ENCODE data around the gene ELP5.

The ELP5 gene

DNA sequence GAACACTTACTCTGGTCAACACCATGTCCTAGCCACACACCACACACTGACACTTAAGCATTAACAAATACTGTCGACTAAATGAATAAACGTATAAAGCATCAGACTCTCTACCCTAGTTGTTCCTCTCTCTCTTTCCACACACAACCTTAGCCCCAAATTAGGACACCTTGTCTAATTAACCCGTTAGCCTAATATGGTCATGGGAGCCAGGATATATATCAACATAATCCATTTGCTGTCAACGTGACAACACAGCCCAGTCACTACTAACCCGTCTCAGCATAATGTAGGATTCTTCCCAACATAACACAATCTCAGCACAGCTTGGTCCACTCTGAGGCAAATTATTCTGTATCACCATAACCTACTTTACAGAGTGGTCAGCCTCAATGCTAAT lies 19.9 kb upstream of the ELP5 start:
- TF ChIP-seq, protein P1, sequence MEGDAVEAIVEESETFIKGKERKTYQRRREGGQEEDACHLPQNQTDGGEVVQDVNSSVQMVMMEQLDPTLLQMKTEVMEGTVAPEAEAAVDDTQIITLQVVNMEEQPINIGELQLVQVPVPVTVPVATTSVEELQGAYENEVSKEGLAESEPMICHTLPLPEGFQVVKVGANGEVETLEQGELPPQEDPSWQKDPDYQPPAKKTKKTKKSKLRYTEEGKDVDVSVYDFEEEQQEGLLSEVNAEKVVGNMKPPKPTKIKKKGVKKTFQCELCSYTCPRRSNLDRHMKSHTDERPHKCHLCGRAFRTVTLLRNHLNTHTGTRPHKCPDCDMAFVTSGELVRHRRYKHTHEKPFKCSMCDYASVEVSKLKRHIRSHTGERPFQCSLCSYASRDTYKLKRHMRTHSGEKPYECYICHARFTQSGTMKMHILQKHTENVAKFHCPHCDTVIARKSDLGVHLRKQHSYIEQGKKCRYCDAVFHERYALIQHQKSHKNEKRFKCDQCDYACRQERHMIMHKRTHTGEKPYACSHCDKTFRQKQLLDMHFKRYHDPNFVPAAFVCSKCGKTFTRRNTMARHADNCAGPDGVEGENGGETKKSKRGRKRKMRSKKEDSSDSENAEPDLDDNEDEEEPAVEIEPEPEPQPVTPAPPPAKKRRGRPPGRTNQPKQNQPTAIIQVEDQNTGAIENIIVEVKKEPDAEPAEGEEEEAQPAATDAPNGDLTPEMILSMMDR (conservative IDR thresholded peaks at IDR 0.05; ENCODE audit: low read depth, low read length) = no peak
- no peak overlapping the region for H3K4me3 ChIP-seq (ENCODE audit: low read depth, low read length)
- DNase-seq (ENCODE audit: low read depth) = no peak

DNA sequence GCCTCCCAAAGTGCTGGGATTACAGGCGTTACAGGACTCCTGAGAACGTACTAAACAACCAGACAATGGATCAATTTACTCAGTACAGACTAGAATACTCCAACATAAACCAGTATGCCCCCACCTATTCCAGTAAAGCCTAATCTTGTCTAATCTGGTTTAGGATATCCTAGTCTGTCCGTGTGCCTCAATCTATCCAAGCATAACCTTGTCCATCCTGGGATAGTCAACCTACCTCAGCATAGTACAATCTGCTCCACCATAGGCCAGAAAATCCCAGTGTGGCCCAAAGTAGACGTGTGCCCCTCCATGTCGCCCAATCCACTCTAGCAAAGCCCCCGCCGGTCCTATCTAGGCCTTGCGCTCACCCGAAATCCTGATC lies 18.3 kb upstream of the ELP5 start:
- peak; percentile 40 for DNase-seq (ENCODE audit: low read depth)
- TF ChIP-seq, protein P1 (conservative IDR thresholded peaks at IDR 0.05; ENCODE audit: low read depth, low read length) = no peak
- H3K4me3 ChIP-seq (ENCODE audit: low read depth, low read length) = peak overlapping the region; percentile 78

DNA sequence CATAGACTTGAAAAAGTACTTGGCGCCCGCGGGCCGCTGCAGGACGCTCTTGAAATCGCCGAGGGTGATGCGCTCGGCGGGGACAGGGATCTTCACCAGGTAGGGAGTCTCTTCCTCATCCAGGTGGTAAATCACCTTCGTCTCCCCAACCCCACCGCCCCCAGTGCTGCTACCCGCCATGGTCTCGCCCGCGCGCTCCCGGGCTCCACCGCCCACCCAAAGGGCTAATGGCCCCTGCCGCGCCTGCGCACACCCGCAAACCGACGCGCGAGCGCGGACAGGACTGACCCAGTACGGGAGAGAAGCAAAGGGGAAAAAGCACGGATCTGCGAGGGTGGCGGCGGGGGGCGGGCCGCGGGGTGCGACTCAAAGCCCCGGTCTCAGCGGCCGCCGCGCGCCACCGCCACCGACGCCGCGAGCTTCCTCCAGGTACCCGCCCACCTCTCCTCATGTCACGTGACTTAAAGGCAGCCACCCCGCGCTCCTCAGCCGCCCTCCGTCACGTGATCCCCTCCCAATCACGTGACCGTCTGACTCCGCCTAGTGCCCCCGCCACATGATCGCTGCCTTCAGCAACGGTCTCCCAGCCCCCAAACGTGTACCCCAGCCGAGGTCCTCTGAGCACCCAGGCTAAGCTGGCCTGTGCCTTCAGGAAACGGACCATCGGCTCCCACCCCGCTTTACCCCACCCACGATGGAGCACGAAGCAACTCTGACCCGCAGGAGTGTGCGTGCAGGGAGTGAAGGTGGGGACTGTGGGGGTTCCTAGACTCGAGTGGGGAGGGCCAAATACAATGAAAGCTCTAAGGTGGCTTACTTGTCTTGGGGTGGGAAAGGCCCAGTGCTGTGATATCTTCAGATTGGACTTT lies 17.7 kb upstream of the ELP5 start, which contains the start of gene DVL2:
TSS of gene DVL2 (minus strand) at position 435 of the 869 bp plus-strand sequence. CDS start at position 180, 255 bp downstream.
- H3K4me3 ChIP-seq (ENCODE audit: low read depth, low read length) = peak within 1 kb of the TSS; percentile 78
- DNase-seq (ENCODE audit: low read depth) = peak; percentile 97
- TF ChIP-seq, protein P1 (conservative IDR thresholded peaks at IDR 0.05; ENCODE audit: low read depth, low read length) = no peak

DNA sequence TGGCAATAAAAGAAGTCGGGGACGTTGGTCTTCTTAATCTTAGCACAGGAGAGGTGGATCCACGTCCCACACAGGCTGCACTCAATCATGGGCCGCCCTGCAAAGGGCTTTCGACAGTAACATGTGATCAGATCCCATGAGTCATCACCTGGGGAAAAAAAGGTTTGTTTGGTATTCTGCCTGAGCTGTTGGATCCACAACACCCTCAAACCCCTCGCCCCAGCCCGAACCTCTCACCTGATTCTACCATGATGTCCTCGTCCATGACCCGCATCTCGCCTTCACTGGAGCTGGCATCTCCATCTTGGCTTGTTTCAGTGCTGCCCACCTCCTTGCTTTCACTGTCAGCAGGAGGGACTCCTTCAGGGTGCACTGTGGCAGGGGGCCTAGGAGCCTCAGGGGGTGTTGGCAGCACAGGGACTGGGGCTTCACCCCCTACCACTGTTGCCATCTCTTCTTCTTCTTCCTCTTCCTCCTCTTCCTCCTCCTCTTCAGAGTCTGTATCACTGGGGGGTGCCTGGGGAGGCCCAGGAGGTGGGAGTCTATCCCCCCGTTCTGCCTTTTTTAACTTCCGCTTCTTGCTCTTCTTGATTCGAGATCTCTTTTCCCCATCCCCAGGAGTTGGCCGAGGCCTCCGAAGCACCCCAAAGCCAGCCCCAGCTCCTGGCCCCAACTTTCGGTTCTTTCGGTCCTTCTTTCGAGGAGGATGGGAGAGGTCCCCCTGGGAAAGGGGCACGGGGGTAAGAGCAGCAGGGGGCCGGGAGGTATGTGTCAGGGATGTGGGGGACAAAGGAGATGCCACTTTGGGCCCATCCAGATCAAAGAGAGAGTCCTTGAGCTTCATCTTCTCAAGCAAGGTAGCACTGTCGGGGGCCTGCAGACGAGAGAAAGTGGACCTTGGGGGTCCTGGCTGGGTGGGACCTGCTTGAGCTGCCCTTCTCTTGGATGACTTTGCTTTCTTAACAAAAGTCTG lies 16.0 kb upstream of the ELP5 start:
- no peak overlapping the region for H3K4me3 ChIP-seq (ENCODE audit: low read depth, low read length)
- TF ChIP-seq, protein P1 (conservative IDR thresholded peaks at IDR 0.05; ENCODE audit: low read depth, low read length) = no peak
- DNase-seq (ENCODE audit: low read depth) = peak; percentile 62

DNA sequence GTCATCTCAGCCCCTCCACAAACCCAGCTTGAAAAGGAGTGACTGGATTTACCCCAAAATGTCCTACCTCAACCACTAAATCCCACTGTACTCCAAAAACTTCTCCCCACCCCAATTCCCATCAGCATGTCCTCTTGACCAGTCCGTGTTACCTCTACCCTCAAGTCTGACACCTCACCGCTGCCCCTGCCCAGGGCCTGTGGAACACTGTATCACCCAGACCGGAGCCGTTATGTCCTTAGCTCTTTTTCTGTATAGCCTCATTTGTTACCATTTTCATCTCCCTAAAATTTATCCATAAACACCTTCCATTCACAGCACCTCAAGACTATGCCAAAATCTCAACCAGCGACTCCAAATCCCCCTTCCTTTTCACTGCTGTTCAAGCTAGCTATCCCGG lies 15.2 kb upstream of the ELP5 start:
- peak overlapping the region; percentile 89 for H3K4me3 ChIP-seq (ENCODE audit: low read depth, low read length)

DNA sequence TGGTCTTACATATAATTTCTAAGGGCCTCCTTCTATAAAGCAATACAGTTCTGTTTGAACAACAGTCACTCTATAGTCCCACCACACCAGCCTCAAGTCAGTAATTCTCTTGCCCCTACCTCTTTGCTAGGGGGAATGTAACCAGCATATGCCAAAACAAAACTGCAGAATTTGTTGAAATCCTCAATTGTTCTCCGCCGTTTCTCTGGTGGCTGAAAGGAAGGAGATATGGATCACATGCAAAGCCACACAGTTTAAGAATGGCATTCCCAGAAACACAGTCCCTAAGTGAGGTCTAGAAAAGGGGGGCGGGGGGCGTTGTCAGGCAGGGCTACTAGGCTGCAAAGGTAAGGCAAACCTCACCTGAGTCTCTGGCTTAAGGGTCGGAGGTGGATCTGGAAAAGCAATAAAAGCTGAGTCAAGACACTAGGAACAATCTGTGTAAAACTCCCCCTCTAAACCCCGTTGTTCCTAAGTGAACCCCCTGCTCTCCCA lies 14.7 kb upstream of the ELP5 start:
- TF ChIP-seq, protein P1 (conservative IDR thresholded peaks at IDR 0.05; ENCODE audit: low read depth, low read length) = no peak
- DNase-seq (ENCODE audit: low read depth) = no peak
- peak overlapping the region; percentile 89 for H3K4me3 ChIP-seq (ENCODE audit: low read depth, low read length)

More for the DNA sequence above, 15.2 kb upstream of the ELP5 start:
- TF ChIP-seq, protein P1 (conservative IDR thresholded peaks at IDR 0.05; ENCODE audit: low read depth, low read length) = no peak
- DNase-seq (ENCODE audit: low read depth) = no peak

Data from choroid plexus epithelial cell (primary cell).